CD14-positive monocyte (primary cell): ENCODE measurements around the gene NLRC5. TPM values are rescaled to one million over a fixed set of nuclear protein-coding genes. Genes with fewer than 3 reads are reported as not detected.

ENCODE experiments used
- DNase-seq, 3 donors: peaks; one replicate each; pipeline ENCODE4 v3.0.0-alpha.2; 2011 to 2022
- H2AFZ ChIP-seq: 2 replicates; pipeline ENCODE4 v1.6.0; 2012; ENCODE audit warnings: mild to moderate bottlenecking, low read depth, low read length, inconsistent platforms; ENCODE audit not compliant: insufficient read depth, poor library complexity, severe bottlenecking
- H3K27ac ChIP-seq, 2 donors: 1 replicate in 1 of 2; 2 replicates in 1 of 2; pipeline ENCODE4 v1.5.1; 2012 to 2013; ENCODE audit warnings: low read length in 2 of 2, control low read depth in 1 of 2, inconsistent platforms in 1 of 2, low read depth in 1 of 2, mild to moderate bottlenecking in 1 of 2
- H3K27me3 ChIP-seq, 2 donors: one replicate each; pipeline versions ENCODE4 v1.6.0 to v1.6.1; 2011 to 2013; ENCODE audit warnings: low read length in 2 of 2; ENCODE audit not compliant: control insufficient read depth in 2 of 2, insufficient read depth in 2 of 2
- H3K36me3 ChIP-seq, 2 donors: replicated peaks in 1 of 2; 1 replicate in 1 of 2; 2 replicates in 1 of 2; pipeline versions ENCODE4 v1.5.1 to v1.6.1; 2012 to 2013; ENCODE audit warnings: low read length in 2 of 2, control low read depth in 1 of 2, inconsistent platforms in 1 of 2, mild to moderate bottlenecking in 1 of 2; ENCODE audit not compliant: insufficient read depth in 2 of 2, control insufficient read depth in 1 of 2
- H3K4me1 ChIP-seq, 2 donors: 1 replicate in 1 of 2; 2 replicates in 1 of 2; pipeline versions ENCODE4 v1.5.1 to v1.6.1; 2012 to 2013; ENCODE audit warnings: low read length in 2 of 2, control low read depth in 1 of 2, inconsistent platforms in 1 of 2, mild to moderate bottlenecking in 1 of 2, moderate library complexity in 1 of 2; ENCODE audit not compliant: insufficient read depth in 2 of 2, control insufficient read depth in 1 of 2
- H3K4me2 ChIP-seq: replicated peaks from 2 replicates; pipeline ENCODE3; 2012; ENCODE audit warnings: low read length, moderate library complexity, mild to moderate bottlenecking; ENCODE audit not compliant: poor library complexity, severe bottlenecking; ENCODE audit errors: extremely low read depth
- H3K4me3 ChIP-seq, 3 experiments: fragments of 200-600 bp in 1 of 3; sonication (generic) in 1 of 3; replicated peaks in 1 of 3; 1 replicate in 2 of 3; 2 replicates in 1 of 3; pipeline ENCODE4 v1.5.1; 2011 to 2013; ENCODE audit warnings: low read length in 3 of 3, mild to moderate bottlenecking in 3 of 3, control low read depth in 2 of 3, low read depth in 2 of 3, inconsistent platforms in 1 of 3, moderate library complexity in 1 of 3
- H3K79me2 ChIP-seq: 2 replicates; pipeline ENCODE4 v1.6.0; 2012; ENCODE audit warnings: mild to moderate bottlenecking, control low read depth, inconsistent platforms, low read length, moderate library complexity; ENCODE audit not compliant: insufficient read depth
- H3K9ac ChIP-seq: 2 replicates; pipeline ENCODE4 v1.6.0; 2017; ENCODE audit warnings: low read length, mild to moderate bottlenecking; ENCODE audit not compliant: insufficient read depth, poor library complexity, severe bottlenecking
- H3K9me3 ChIP-seq, 2 donors: replicated peaks in 1 of 2; 1 replicate in 1 of 2; 2 replicates in 1 of 2; pipeline versions ENCODE4 v1.5.1 to v1.6.1; 2012 to 2013; ENCODE audit warnings: low read length in 2 of 2, control low read depth in 1 of 2; ENCODE audit not compliant: control insufficient read depth in 1 of 2, insufficient read depth in 1 of 2
- H4K20me1 ChIP-seq: 2 replicates; pipeline ENCODE4 v1.6.0; 2012; ENCODE audit warnings: mild to moderate bottlenecking, low read length, control low read depth, moderate library complexity; ENCODE audit not compliant: insufficient read depth
- H3K27ac Mint-ChIP-seq, 7 donors: one replicate each; pipeline ENCODE4 v1.8.0; 2020; ENCODE audit warnings: mild to moderate bottlenecking in 7 of 7, mixed read lengths in 7 of 7, moderate library complexity in 6 of 7, inconsistent platforms in 2 of 7
- H3K27me3 Mint-ChIP-seq, 3 donors: one replicate each; pipeline ENCODE4 v1.8.0; 2021 to 2022; ENCODE audit warnings: low read depth in 3 of 3, mild to moderate bottlenecking in 3 of 3, mixed read lengths in 3 of 3, moderate library complexity in 3 of 3, inconsistent platforms in 1 of 3
- H3K36me3 Mint-ChIP-seq, 2 donors: one replicate each; pipeline ENCODE4 v1.8.0; 2020; ENCODE audit warnings: mixed read lengths in 2 of 2, inconsistent platforms in 1 of 2, mild to moderate bottlenecking in 1 of 2
- H3K4me1 Mint-ChIP-seq: one replicate; pipeline ENCODE4 v1.8.0; 2020; ENCODE audit warnings: mild to moderate bottlenecking, mixed read lengths
- H3K4me3 Mint-ChIP-seq, 2 donors: one replicate each; pipeline ENCODE4 v1.8.0; 2020; ENCODE audit warnings: mild to moderate bottlenecking in 2 of 2, mixed read lengths in 2 of 2, moderate library complexity in 1 of 2
- H3K9me3 Mint-ChIP-seq, 7 donors: one replicate each; pipeline ENCODE4 v1.8.0; 2020 to 2022; ENCODE audit warnings: mixed read lengths in 7 of 7, mild to moderate bottlenecking in 6 of 7, moderate library complexity in 6 of 7, inconsistent platforms in 2 of 7
- WGBS: methylation state at CpG from one replicate; pipeline ENCODE4 v1.1.5; 2013; ENCODE audit warnings: missing lambda C conversion rate; ENCODE audit not compliant: insufficient coverage; 5-methylcytosine and 5-hydroxymethylcytosine counted together
- intact Hi-C, 2 donors: fragments of 100-400 bp; cut with micrococcal nuclease; formaldehyde crosslinking; loops; one replicate each; pipeline versions ENCODE4 v1.15.0 to v1.15.1; 2023
- polyA plus RNA-seq, 3 donors: library from polyadenylated mRNA; depleted of rRNA in 1 of 3; unstranded in 2 of 3; stranded (reverse) in 1 of 3; fragments of 300-500 nt in 2 of 3; fragments of >200 nt in 1 of 3; fragmentation: Illumina TruSeq in 2 of 3; gene quantifications; 1 replicate in 2 of 3; 2 replicates in 1 of 3; pipeline ENCODE4 v1.2.3, GENCODE V29; 2012 to 2021
- TF ChIP-seq, protein P1 (sequence below): fragments of 200-600 bp; IDR thresholded peaks from one replicate; pipeline ENCODE4 v1.8.0; 2022; ENCODE audit warnings: antibody characterized with exemption, mild to moderate bottlenecking

NLRC5 gene
- polyA plus RNA-seq, 3 donors, result 10.3 to 171 (median 21.6) TPM

DNA sequence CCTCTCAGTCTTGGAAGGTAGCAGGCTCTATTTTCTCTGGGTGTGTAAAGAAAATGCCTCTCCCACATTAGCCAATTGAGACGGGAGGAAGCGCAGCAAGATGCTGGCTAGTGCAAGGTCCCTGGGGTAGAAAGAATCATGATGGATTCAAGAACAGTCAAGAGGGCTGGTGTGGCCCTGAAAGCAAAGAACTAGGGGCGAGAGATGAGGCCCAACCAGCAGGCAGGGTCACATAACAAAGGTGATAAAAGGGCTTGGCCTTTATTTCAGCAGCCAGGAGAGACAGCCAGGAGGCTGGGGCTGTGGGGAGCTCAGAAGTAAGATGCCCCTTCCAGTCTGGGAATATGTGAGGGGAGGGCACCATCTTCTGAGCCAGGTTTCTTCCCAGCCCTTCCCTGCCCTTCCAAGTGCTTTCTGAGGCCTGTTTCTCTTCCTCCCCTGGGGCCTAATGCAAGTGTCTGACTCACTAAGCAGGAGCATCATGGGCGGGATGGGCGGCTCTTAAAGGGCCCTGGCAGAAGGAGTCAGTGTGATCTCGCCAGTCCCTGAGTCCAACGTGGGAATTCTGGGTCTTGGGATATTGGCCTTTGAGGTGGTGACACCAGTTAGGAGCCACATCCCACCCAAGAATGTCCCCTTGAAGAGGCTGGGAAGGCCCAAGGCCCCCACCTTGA is 3.9 kb upstream of the NLRC5 start:
- peak; percentile 42 to 70 (median 56) for DNase-seq
- TF ChIP-seq, protein P1, sequence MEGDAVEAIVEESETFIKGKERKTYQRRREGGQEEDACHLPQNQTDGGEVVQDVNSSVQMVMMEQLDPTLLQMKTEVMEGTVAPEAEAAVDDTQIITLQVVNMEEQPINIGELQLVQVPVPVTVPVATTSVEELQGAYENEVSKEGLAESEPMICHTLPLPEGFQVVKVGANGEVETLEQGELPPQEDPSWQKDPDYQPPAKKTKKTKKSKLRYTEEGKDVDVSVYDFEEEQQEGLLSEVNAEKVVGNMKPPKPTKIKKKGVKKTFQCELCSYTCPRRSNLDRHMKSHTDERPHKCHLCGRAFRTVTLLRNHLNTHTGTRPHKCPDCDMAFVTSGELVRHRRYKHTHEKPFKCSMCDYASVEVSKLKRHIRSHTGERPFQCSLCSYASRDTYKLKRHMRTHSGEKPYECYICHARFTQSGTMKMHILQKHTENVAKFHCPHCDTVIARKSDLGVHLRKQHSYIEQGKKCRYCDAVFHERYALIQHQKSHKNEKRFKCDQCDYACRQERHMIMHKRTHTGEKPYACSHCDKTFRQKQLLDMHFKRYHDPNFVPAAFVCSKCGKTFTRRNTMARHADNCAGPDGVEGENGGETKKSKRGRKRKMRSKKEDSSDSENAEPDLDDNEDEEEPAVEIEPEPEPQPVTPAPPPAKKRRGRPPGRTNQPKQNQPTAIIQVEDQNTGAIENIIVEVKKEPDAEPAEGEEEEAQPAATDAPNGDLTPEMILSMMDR, result no peak
- intact Hi-C loops, result no loop called here
- Histone ChIP-seq H3K36me3 (peaks cover 6 to 24% of the 10 kb centered on the region in 2 donors), H3K9ac (peak overlapping the region; percentile 22), H3K4me1 (peaks cover 51 to 59% of the 10 kb centered on the region in 2 donors), H3K9me3 (no peaks in the 10 kb centered on the region), H4K20me1 (peaks cover 7% of the 10 kb centered on the region), H3K4me2 (peak overlapping the region; percentile 22), H3K27me3 (no peaks in the 10 kb centered on the region), H3K79me2 (peaks cover 42% of the 10 kb centered on the region), H3K4me3 (peak overlapping the region in 1 of 3 experiments; percentile 42), H3K27ac (peak overlapping the region; percentile 24 to 72), H2AFZ (peak overlapping the region; percentile 43)
- 49% methylated on average over 4 of the region's 7 CpGs for WGBS
- no peaks in the 10 kb centered on the region for H3K9me3 Mint-ChIP-seq
- peaks cover 78% of the 10 kb centered on the region for H3K4me1 Mint-ChIP-seq
- peaks cover 33 to 41% of the 10 kb centered on the region in 2 donors for H3K36me3 Mint-ChIP-seq
- peak overlapping the region; percentile 20 to 64 for H3K4me3 Mint-ChIP-seq
- H3K27ac Mint-ChIP-seq, result peak overlapping the region; percentile 64 to 91 (median 80)
- H3K27me3 Mint-ChIP-seq, result peaks cover 0 to 4% (median 2%) of the 10 kb centered on the region in 3 donors

DNA sequence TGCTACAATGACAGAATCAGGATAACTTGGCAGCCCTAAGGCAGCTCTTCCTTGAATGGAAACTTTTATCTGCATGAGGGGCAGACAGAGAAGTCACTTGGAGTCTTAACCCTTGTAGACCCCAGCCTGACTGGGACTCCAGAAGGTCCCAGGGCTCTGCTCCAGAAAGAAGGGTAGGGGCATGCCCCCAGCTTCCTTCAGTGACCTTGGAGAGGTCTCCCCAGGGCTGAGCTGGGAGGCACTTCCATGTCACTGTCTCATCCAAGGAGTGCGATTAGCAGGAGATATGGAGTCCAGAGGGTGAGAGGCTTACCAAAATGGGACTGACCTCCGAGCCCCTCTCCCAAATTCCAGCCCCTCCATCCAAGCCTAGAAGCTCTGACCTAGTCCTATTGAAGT is 3.4 kb upstream of the NLRC5 start:
- H2AFZ ChIP-seq, result peak overlapping the region; percentile 43
- H3K27ac ChIP-seq, result peak overlapping the region; percentile 24 to 72
- peaks cover 78% of the 10 kb centered on the region for H3K4me1 Mint-ChIP-seq

More for the DNA sequence above, 3.4 kb upstream of the NLRC5 start:
- H3K4me2 ChIP-seq, result peak overlapping the region; percentile 22
- Mint-ChIP-seq H3K9me3 (no peaks in the 10 kb centered on the region), H3K36me3 (peaks cover 36 to 42% of the 10 kb centered on the region in 2 donors), H3K27ac (peak overlapping the region; percentile 40 to 82 (median 75)), H3K4me3 (peak overlapping the region in 1 of 2 donors; percentile 15), H3K27me3 (peaks cover 0 to 4% (median 2%) of the 10 kb centered on the region in 3 donors)
- peak overlapping the region; percentile 22 for H3K9ac ChIP-seq
- peak overlapping the region in 1 of 3 experiments; percentile 42 for H3K4me3 ChIP-seq
- peaks cover 6 to 24% of the 10 kb centered on the region in 2 donors for H3K36me3 ChIP-seq
- 100% methylated on average over 1 of the region's 2 CpGs for WGBS
- H4K20me1 ChIP-seq, result peaks cover 12% of the 10 kb centered on the region
- H3K9me3 ChIP-seq, result no peaks in the 10 kb centered on the region
- no peak for DNase-seq
- H3K27me3 ChIP-seq, result no peaks in the 10 kb centered on the region
- peaks cover 47% of the 10 kb centered on the region for H3K79me2 ChIP-seq
- TF ChIP-seq, protein P1, result no peak
- intact Hi-C loops, result no loop called here
- H3K4me1 ChIP-seq, result peaks cover 52 to 59% of the 10 kb centered on the region in 2 donors
